HK-2 (cell line): ENCODE data around the gene PAK5.

ENCODE experiments used
- DNase-seq: peaks from one replicate; pipeline ENCODE4 v3.0.0-alpha.2; 2018; ENCODE audit not compliant: unreplicated experiment

Gene PAK5

GRCh38 chr20:9616455-9616805, 222.4 kb downstream of the PAK5 start:
- no peak for DNase-seq

DNA sequence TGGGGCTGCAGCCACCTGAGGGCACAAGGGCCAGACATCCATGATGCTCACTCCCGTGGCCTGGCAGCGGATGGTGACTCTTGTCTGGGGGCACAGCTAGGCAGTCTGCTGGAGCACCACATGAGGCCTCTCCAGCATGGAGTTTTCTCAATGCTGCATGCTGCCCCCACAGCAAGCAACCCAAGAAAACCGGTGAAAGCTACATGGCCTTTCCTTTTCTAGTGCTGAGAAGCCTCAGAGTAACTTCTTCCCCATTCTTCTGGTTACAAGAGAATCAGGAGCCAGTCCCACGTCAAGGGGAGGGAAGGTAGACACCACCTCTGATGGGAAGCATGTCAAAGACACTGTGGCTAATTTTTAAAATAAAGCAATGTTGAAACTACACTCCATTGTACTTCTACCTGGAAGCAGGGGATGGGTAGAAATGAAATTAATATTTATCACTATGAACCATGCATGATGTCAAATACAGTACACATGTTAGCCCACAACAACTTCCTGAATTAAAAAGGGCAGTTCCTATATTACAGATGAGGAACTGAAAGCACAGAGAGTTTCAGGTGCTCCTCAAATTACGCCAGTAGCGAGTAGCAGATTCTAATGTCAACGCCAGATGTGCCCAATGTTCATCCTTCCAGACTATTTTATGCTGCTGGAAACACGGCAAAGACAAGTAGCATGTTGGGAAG, 223.0 kb downstream of the PAK5 start:
- DNase-seq: no peak

- DNase-seq: no peak
Observed at GRCh38 chr20:9615118-9615517, 223.8 kb downstream of the PAK5 start.

GRCh38 chr20:9613871-9614270, 225.0 kb downstream of the PAK5 start:
- DNase-seq: no peak

- no peak for DNase-seq
Observed at GRCh38 chr20:9611921-9612320, 227.0 kb downstream of the PAK5 start.

DNA sequence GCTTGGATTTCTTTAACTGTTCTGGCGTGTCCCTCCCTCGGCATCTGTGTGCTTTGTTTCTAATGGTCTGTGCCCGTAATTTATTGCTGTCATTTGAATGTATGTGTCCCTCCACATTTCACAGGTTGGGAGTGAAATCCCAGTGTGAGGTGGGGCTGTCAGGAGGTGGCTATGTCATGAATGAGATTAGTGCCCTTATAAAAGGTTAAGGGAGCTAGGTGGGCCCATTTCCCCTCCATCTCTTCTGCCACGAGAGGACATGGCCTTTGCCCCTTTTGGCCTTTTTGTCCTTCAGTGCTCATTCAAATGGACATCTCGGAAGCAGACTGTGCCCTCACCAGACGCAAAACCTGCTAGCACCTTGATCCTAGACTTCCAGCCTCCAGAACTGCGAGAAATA, 228.2 kb downstream of the PAK5 start:
- DNase-seq: no peak

DNA sequence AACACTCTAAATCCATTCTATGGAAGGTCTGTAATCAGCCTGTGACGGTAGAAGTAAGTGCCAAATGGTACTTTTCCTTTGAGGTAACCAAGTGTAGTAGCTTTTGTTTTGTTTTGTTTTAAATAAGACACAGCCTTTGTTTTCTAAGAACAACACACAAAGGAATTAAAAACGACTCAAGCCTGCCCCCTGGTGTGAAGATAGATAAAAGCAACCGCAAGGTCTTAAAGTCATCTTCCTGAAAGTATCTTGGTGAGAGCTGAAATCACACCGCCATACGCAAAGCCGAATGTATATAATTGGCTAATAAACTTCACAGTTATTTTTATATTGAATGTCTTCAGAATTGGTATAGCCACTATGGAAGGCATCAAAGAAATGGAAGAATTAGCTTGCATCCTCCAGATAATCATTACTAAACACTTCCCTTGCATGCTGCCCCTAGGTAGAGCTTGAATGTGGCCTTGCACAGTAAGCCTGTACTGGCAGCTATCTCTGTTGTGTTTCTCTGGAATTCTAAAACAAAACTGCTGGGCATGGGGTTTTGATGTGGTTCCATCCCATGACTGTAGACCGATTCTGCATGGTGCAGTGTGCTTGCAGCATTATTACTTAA, 228.9 kb downstream of the PAK5 start:
- peak; percentile 54 for DNase-seq

DNA sequence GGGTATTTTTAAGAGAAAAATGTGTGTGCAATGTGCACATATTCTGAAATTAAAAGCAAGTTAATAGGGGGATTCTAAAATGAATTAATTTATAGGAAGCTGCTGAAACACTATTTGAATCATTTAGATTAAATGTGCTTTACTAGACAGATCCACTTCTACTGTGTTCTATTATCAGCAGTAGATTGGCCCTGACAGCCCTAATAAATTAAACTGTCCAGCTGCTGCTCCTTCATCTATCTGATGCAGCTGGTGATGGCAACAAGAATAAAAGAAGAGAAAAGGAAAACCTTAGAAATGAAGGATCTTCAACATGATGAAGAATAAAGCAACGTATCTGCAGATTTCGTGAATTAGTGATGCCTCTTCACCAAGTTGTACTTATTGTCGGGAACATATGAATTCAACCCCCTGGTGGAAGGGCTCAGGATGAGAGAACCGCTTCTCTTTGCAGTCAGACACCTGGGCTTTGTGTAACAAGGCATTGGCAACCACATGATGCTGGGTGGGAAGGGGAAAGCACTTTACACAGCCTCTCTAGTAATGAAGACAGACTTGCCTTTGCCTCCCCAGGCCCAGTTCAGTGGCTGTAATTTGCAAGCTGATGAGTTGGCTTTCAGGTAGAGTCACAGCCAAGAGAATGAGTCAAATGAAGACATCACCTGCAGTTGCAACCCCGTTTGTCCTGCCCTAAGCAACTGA, 230.1 kb downstream of the PAK5 start:
- DNase-seq: no peak

DNA sequence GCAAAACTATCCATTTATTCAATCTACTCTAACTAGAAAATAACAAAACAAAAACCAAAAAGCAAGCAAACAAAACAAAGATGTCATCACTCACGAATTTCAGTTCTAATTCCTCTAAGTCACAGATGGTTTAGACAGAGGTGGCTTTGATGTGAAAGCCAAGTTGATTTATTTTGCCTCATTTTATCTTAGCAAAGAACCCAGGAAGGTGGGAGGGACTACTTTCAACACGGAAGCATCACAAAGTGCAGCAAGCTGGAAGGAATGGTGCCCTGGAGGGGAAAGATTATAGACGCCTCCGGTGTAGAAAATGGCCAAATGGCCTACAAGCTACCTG, 236.1 kb downstream of the PAK5 start:
- no peak for DNase-seq

GRCh38 chr20:9600562-9600961, 238.3 kb downstream of the PAK5 start:
- DNase-seq: no peak

- DNase-seq: no peak
Observed at GRCh38 chr20:9597547-9597946, 241.3 kb downstream of the PAK5 start.

DNA sequence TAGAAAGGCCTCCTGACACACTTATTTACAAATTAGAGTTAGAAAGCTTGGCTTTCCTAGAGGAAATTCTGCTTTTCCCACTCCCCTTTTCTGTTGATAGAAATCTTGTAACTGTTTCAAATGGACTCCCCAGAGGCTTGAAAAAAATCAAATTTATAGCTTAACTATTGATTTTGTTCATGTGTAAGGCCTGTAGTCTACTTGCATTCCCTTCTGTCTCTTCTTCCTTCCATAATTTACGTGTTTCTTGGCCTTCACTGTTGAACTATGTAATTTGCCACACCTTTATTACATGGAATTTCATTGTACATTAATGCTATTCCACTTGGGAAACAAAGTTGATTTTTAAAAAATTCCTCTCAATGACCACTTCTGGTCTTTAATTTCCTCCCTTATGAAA, 243.1 kb downstream of the PAK5 start:
- DNase-seq: no peak

GRCh38 chr20:9594284-9594875, 244.5 kb downstream of the PAK5 start:
- DNase-seq: no peak

GRCh38 chr20:9592419-9592818, 246.5 kb downstream of the PAK5 start:
- DNase-seq: no peak

DNA sequence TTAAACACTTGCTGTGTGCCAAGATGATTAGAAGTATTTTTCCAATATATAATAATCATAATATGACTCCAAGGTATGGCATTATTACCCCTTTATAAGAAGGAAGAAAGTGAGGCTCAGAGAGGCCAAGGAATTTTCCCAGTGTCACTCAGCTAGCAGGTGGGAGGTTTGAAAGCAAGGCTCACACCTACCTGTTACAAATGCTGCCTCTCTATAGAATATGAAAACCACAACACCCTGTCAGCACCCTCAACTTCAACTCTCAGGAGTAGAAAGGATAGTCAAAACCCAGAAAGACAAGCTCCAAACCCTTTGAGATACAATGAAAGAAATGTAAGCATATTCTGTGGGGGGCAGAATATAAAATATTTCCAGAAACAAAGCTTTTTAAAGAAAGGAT, 247.8 kb downstream of the PAK5 start:
- no peak for DNase-seq

DNA sequence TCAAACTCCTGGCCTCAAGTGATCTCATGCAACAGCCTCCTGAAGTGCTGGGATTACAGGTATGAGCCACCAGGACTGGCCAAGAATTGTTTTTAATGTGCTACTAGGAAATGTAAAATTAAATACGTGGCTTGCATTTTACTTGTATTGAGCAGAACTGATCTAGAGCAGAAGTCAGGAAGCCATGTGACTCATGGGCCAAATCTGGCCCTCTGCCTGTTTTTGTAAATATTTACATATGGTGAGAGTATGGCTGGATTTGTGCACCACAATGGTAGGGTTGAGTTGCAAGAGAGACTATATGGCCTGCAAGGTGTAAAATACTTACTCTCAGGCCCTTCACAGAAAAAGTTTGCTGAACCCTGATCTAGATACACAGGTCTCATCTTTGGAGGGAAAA, 248.7 kb downstream of the PAK5 start:
- no peak for DNase-seq

GRCh38 chr20:9588706-9589105, 250.2 kb downstream of the PAK5 start:
- DNase-seq: no peak

DNA sequence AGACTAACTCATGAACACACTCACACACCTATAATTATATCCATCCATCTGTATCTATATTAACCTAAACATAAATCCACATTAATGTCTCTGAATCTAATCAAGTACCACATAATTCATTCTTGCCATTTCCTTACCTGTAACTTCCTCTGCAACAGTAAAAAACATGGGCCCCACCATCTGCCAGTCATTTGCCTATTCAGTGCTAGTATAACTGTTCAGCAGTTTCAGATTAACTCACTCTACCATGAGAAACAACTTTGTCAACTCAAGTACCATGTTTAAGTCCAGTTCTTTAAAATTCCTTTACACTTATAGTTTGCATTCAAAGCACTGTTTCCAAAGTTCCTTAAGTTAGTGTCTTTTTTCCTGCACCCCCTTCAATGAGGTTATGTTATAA, 255.7 kb downstream of the PAK5 start:
- DNase-seq: no peak

GRCh38 chr20:9582137-9582536, 256.7 kb downstream of the PAK5 start:
- DNase-seq: no peak

DNA sequence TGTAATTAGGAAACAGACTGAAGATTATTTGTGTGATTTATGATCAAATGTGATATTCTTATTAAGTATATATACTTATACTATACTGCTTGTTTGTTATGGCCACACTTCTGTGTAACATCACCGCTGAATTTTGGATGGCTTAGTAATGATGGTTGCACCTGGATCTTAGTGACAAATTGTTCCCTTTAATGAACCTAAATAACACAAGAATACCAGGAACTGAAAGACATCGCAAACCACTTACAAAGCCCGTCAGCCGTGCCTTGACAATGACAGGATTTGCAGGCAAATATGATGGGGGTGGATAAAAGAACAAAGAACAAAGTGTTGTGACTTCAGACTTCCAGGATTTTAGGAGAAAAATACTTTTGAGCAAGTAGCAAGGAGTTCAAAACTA, 257.4 kb downstream of the PAK5 start:
- DNase-seq: no peak

GRCh38 chr20:9578594-9578993, 260.3 kb downstream of the PAK5 start:
- no peak for DNase-seq

DNA sequence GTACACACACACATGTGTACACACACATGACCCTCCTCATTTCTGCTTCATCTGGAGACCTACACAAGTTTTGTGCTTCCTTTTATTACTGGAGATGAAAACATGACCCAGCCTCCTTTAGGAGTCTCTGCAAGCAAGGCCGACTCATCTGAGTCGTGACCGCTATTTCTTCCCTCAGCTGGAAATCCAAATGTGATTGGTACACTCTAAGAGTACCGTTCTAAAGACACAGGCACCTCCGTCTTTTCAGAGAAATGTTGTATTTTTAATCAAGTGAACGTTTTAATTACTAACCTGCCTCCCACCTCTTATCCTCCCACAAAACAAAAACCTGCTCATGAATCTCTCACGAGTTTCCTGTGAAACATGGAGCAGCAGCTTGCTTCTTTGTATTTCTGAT, 261.5 kb downstream of the PAK5 start:
- DNase-seq: no peak

GRCh38 chr20:9576695-9577094, 262.2 kb downstream of the PAK5 start:
- no peak for DNase-seq
